ENCODE measurements around the gene ABI3BP.

Gene ABI3BP

GRCh38 chr3:100779480-100779879 is 213.7 kb downstream of the ABI3BP start:
- H3K27me3 ChIP-seq (replicated peaks) = no peaks in the 10 kb centered on the region
- in situ Hi-C loops (cut with HindIII; ENCODE audit: low pct_ligation_motif_present, low sequenced_read_pairs) = no loop called here
- no peaks in the 10 kb centered on the region for H3K36me3 ChIP-seq (replicated peaks)
- no peak for DNase-seq
- H3K4me3 ChIP-seq (ENCODE audit: low read depth, low read length) = no peak overlapping the region
- H3K27ac ChIP-seq = no peak overlapping the region
- TF ChIP-seq CTCF (IDR thresholded peaks at IDR 0.05; ENCODE audit: low read depth, low read length, missing control alignments) = no peak

- Histone ChIP-seq H3K27ac (no peak overlapping the region), H3K4me3 (ENCODE audit: low read depth, low read length) (no peak overlapping the region), H3K27me3 (replicated peaks) (no peaks in the 10 kb centered on the region), H3K36me3 (replicated peaks) (no peaks in the 10 kb centered on the region)
- in situ Hi-C loops (cut with HindIII; ENCODE audit: low pct_ligation_motif_present, low sequenced_read_pairs) = no loop called here
- no peak for TF ChIP-seq CTCF (IDR thresholded peaks at IDR 0.05; ENCODE audit: low read depth, low read length, missing control alignments)
- DNase-seq = no peak
These were observed 215.9 kb downstream of the ABI3BP start for GRCh38 chr3:100777271-100777670.

- no peaks in the 10 kb centered on the region for H3K36me3 ChIP-seq (replicated peaks)
- no peaks in the 10 kb centered on the region for H3K27me3 ChIP-seq (replicated peaks)
- DNase-seq = no peak
- in situ Hi-C loops (cut with HindIII; ENCODE audit: low pct_ligation_motif_present, low sequenced_read_pairs) = no loop called here
- no peak overlapping the region for H3K4me3 ChIP-seq (ENCODE audit: low read depth, low read length)
- TF ChIP-seq CTCF (IDR thresholded peaks at IDR 0.05; ENCODE audit: low read depth, low read length, missing control alignments) = peak; percentile 41
- H3K27ac ChIP-seq = no peak overlapping the region
These were observed 216.5 kb downstream of the ABI3BP start for GRCh38 chr3:100776746-100777145.

- TF ChIP-seq CTCF (IDR thresholded peaks at IDR 0.05; ENCODE audit: low read depth, low read length, missing control alignments) = no peak
- H3K4me3 ChIP-seq (ENCODE audit: low read depth, low read length) = no peak overlapping the region
- H3K36me3 ChIP-seq (replicated peaks) = no peaks in the 10 kb centered on the region
- in situ Hi-C loops (cut with HindIII; ENCODE audit: low pct_ligation_motif_present, low sequenced_read_pairs) = no loop called here
- H3K27ac ChIP-seq = no peak overlapping the region
- DNase-seq = no peak
- H3K27me3 ChIP-seq (replicated peaks) = no peaks in the 10 kb centered on the region
These were observed 217.0 kb downstream of the ABI3BP start for GRCh38 chr3:100776097-100776729.

- Histone ChIP-seq H3K27ac (no peak overlapping the region), H3K27me3 (replicated peaks) (no peaks in the 10 kb centered on the region), H3K36me3 (replicated peaks) (no peaks in the 10 kb centered on the region), H3K4me3 (ENCODE audit: low read depth, low read length) (no peak overlapping the region)
- in situ Hi-C loops (cut with HindIII; ENCODE audit: low pct_ligation_motif_present, low sequenced_read_pairs) = no loop called here
- no peak for DNase-seq
- no peak for TF ChIP-seq CTCF (IDR thresholded peaks at IDR 0.05; ENCODE audit: low read depth, low read length, missing control alignments)
These were observed 217.6 kb downstream of the ABI3BP start for GRCh38 chr3:100775669-100776068.

GRCh38 chr3:100775226-100775625 is 218.0 kb downstream of the ABI3BP start:
- Histone ChIP-seq H3K27ac (no peak overlapping the region), H3K4me3 (ENCODE audit: low read depth, low read length) (no peak overlapping the region), H3K27me3 (replicated peaks) (no peaks in the 10 kb centered on the region), H3K36me3 (replicated peaks) (no peaks in the 10 kb centered on the region)
- DNase-seq = no peak
- TF ChIP-seq CTCF (IDR thresholded peaks at IDR 0.05; ENCODE audit: low read depth, low read length, missing control alignments) = no peak
- in situ Hi-C loops (cut with HindIII; ENCODE audit: low pct_ligation_motif_present, low sequenced_read_pairs) = no loop called here
